ENCODE measurements around the gene PRKX.

GRCh38 chrX:3695536-3695935 is 17.9 kb downstream of the PRKX start:
- TF ChIP-seq, protein P1, sequence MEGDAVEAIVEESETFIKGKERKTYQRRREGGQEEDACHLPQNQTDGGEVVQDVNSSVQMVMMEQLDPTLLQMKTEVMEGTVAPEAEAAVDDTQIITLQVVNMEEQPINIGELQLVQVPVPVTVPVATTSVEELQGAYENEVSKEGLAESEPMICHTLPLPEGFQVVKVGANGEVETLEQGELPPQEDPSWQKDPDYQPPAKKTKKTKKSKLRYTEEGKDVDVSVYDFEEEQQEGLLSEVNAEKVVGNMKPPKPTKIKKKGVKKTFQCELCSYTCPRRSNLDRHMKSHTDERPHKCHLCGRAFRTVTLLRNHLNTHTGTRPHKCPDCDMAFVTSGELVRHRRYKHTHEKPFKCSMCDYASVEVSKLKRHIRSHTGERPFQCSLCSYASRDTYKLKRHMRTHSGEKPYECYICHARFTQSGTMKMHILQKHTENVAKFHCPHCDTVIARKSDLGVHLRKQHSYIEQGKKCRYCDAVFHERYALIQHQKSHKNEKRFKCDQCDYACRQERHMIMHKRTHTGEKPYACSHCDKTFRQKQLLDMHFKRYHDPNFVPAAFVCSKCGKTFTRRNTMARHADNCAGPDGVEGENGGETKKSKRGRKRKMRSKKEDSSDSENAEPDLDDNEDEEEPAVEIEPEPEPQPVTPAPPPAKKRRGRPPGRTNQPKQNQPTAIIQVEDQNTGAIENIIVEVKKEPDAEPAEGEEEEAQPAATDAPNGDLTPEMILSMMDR (IDR thresholded peaks at IDR 0.05) = no peak
- no peak for TF ChIP-seq POLR2A (IDR thresholded peaks at IDR 0.05)

Data from adrenal gland (tissue), 5 donors.